Hematopoietic multipotent progenitor cell treated with erythropoietin and hydrocortisone succinate and interleukin-3 and kit ligand, for 4 days (in vitro differentiated cells): ENCODE data around the gene ADD2.
"Not testable (repeated sequence)": the region's sequence is repeated elsewhere in the genome, so short reads cannot be mapped to it uniquely, and the experiment has no call there.

Experiments used
- DNase-seq: peaks from one replicate; pipeline ENCODE4 v3.0.0-alpha.2; 2015

The ADD2 gene

GRCh38 chr2:70748002-70748784 is 19.8 kb downstream of the ADD2 start:
- peak; percentile 16 for DNase-seq

- DNase-seq: peak; percentile 7
Measured at GRCh38 chr2:70747284-70747683, 20.7 kb downstream of the ADD2 start.

DNA sequence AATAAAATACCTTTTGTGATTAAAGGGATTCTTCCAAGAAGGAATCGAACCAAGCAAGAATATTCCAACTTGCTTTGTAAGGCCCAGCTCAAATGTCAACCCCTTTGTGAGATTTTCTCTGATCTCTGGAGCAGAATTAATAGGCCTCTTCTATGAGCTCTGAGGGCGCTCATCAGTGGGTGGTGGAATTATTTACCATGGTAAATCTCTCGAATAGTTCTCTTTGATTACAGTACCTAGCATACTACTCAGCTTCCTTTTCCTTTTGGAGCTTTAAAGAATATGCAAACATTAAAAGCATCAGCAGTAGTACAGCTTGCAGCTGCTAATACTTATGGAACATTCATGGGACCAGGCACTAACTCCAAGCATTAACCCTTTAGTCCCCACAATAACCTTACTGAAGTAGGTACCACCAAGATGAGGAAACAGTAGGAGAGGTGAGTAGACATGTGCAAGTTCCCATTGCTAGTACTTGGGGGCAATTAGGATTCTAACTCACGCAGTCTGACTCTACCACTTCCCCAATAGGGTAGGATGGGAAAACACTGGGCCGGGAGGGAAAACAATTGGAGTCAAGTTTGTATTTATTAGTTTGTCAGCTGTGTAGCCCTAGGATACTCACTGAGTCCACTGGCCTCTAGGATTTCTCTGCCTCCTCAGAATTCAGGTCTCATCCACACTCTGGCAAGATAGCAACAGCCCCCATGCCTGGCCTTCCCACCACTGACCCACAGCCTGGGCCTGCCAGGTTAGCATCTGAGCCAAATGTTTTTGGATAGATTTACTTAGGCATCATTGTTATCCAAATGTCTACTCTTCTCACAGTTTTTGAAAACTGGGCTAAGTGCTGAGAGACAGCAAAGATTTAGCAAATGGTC is 21.7 kb downstream of the ADD2 start:
- DNase-seq: no peak

DNA sequence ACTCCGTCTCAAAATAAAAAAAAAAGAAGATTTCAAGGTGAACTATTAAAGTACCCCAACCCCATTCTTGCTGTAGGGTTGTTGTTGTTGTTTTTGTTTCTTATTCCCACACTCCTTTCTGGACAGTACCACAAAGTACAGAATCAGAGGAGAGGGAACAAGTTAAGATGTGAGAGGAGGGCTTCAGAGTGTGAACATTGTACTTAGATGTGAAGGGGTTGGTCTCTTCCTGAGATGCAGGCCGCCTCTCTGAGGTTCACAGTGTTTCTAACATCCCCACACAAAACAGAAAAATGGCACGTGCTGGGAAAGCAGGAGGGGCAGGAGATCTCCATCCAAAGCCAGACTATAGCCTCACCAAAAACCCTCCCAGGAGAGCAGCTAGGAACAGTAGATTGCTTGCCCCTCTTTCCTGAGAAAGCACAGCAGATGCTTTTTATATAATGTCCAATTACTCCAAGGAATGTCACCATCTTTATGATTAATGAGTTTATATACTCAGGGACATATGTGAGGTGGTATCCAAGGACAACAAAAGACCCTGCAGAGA is 22.6 kb downstream of the ADD2 start:
- no peak for DNase-seq

DNA sequence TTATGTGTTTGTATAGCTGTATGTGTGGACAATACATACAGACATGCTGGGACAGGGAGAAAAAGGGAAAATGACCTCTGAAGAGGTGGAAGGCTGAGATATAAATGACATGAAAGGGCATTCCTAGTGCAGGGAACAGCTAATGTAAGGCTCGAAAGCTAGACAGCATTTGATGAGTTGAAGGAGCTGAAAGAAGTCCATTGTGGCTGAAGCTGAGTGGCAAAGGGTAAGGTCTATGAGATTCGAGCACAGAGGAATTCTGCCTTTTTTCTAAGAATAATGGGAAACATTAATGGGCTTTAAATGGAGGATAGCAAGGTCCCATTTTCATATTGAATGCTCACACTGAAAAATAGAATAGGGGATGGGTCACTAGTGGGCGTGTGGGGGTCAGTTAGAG is 23.6 kb downstream of the ADD2 start:
- no peak for DNase-seq

- DNase-seq: no peak
Measured at GRCh38 chr2:70743677-70744076, 24.3 kb downstream of the ADD2 start.

GRCh38 chr2:70743068-70743467 is 24.9 kb downstream of the ADD2 start:
- DNase-seq: no peak

DNA sequence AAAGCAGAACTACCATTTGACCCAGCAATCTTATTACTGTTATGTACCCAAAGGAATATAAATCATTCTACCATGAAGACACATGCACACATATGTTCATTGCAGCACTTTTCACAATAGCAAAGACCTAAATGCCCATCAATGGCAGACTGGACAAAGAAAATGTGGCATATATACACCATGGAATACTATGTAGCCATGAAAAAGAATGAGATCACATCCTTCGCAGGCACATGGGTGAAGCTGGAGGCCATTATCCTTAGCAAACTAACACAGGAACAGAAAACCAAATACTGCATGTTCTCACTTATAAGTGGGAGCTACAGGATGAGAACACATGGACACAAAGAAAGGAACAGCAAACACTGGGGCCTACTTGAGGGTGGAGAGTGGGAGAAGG is 28.5 kb downstream of the ADD2 start:
- DNase-seq: not testable (repeated sequence)

DNA sequence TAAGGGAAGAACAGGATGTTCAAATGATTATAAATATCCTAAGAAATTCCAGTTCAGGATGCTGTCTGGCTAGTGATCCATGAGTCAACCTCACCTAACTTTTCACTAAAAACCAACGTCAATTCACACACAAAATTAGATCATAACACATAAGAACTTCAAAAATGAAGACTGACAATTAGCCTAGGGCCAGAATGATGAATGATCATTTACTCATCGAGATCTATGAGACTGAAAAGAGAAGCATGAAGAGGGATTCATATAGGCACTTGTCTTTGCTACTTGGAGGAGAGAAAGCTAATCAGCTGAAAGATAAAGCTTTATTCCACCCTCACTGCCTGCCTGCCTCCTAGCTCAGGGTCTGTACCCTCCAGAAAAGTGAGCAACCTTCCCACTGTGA is 29.8 kb downstream of the ADD2 start:
- no peak for DNase-seq

DNA sequence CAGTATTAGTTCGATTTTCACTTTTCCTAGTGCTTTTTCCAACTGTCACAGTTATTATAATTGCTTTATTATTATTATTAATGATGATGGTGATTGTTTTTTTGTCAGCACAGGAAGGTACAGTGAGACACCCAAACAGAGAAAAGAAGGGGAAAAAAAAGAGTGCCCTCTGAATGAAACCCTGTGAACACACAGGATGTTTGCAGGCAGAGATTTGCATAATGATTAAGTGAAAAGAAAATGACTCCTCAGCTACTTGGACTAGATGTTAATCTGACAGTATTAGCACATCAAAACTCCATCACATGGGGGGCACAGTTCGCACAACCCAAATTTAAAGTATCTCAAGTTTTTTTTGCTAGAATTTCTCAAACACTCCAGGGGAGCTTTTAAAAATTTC is 32.9 kb downstream of the ADD2 start:
- DNase-seq: no peak

GRCh38 chr2:70733646-70734180 is 34.3 kb downstream of the ADD2 start:
- DNase-seq: no peak

- no peak for DNase-seq
Measured at GRCh38 chr2:70732766-70733645, 35.0 kb downstream of the ADD2 start.

GRCh38 chr2:70730730-70731129 is 37.3 kb downstream of the ADD2 start:
- no peak for DNase-seq

DNA sequence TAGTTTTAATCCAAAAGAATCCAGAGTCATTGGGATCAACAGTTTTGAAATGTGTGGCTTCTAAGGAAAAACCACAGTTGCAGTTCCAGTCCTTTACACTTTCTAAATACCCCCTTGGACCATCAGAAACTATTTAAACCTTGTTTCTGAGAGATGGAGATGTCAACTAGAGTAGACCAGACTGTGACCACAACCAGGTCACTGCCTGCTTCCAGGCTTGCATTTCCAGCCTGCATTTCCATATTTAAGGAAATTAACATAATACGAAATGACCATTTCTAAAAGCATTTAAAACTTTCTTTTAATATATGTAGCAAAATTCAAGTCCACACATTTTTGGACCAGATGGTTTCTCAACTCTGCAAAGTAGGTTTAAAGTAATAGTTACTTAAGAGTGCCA is 38.4 kb downstream of the ADD2 start:
- DNase-seq: no peak

DNA sequence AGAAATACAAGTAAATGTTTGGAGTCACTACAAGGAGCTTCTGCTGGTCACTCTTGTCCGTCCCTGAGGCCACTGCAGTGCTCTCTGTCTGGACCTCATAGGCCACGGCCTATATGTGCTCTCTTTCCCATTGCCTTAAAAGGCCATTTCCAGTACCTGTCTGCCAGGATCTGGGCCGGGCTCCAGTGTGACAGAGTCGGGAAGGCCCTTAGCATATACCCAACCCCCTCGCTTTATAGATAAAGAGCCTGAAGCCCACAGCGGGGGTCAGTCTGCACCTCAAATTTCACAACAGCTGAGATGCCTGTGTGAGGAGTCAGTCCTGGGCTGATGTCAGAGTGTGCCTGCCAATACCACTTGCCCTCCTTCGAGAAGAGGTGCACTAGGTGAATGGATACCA is 39.9 kb downstream of the ADD2 start:
- no peak for DNase-seq

- no peak for DNase-seq
Measured at GRCh38 chr2:70726947-70727725, 40.9 kb downstream of the ADD2 start.

DNA sequence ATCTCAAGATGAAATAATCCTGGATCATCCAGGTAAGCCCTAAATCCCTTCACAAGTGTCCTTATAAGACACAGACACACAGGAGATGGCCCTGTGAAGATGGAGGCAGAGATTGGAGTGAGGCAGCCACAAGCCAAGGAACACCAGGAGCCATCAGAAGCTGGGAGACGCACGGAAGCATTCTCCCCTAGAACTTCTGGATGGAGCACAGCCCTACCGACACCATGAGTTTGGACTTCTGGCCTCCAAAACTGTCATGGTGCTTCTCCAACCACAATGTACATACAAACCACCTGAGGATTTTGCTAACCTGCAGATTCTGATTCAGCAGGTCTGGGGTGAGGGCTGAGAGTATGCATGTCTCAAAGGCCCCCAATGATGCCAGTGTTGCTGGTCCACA is 42.5 kb downstream of the ADD2 start:
- DNase-seq: no peak

- DNase-seq: no peak
Measured at GRCh38 chr2:70724366-70724765, 43.6 kb downstream of the ADD2 start.

DNA sequence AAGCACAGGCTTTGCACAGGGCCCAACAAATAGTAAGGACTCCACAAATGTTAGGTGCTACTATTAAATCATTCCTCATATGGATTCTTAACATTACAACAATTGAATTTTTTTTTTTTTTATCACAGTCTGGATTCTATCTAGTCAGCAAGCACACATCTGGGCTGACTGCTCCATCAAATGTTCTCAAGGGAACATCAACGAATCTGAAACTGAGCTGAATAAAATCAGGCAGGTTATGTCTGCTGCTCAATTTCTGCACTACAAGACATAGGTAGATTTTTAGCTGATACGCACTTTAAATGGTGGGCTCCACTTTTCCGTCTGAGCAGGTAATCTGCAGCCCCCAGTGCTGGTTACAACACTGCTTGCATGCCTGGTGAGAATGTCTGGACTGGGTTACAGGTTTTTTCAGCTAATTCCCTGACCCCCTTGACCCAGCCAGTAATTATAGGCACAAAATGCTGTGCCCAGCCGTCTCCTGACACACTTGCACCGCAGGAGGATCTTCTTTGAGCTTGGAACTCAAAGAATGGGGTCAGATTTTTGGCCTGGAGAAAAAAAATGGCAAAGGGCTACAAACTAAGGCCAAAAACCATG is 44.6 kb downstream of the ADD2 start:
- DNase-seq: no peak

DNA sequence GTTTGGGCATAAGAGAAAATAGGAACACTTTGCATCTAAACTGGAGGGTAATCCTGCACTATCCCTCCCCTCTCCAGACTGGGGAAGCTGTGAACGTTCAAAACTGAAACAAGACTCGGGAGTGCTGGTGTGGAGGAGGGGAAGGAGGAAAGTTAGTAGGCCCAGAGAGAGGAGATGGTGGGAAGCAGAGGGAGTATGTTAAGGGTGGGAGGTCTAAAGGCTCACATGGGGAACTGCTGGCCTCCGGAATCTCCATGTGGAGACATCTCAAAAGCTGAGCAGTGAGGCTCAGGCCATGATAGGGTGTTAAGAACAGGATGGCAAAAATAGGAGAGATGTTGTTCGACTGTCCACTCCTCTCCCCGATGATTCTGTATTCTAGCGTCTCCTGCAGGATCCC is 47.9 kb downstream of the ADD2 start:
- DNase-seq: no peak

DNA sequence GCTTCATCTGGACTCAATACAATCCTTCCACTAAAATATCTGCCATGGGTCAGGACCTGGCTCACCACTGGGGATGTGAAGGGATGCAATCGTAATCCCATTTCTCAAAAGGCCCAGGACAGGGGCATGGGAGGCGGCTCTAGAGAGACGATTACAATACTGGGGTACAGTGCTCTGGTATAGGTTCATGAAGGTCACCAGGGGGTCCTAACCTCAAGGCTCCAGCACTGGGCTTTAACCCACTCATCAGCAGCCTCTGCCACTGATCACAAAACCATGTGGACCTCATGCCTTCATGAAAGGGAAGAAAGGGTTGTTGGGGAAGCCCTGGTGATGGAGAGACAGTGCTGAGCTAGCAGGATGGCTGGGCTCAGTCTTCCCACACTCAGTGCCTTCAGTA is 48.8 kb downstream of the ADD2 start:
- no peak for DNase-seq
